ENCODE data around the gene SIAH2.

The SIAH2 gene

DNA sequence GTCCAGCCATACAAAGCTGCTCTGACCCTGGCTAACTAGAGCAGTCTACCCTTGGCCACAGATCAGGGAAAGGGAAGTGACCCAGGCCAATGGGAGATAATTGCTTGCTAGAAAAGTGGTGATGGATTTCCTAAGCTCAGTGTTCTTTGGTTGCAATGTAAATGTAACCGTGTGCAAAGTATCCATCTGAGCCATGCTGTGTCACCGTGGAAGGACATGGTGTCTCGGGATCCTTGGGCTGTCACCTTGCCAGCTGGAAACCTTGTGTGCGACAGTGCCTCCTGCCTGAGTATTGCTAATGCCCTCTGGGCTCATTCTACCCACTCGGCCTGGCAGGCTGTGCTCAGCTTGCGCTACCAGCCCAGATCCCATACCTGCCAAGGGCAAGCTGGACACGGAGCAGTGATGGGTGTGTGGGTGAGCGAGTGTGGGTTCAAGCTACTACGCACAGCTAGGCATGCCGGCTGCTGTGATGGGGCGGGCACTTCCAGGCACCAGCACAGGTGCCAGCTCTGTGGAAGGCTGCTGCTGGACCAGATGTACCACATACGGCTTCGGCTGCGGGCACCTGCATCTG, 10.7 kb upstream of the SIAH2 start:
- no peak for DNase-seq

DNA sequence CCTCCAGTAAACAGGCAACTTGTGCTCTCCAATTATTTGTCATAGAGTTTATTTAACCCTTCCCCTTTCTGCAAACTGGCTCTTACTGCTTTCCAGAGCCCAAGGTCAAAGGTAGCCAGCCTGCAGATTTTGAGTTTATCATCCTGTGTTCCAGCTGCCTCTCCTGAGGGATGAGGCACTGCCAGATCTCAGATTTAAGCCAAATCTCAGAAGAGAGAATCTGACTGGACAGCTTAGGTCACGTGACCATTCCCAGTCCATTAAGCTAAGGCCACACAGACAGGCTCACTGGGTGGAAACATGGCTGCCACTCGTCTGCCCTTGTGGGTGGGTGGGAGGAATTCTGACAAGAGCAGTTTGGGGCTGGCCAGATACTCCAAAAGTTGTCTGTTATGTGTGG, 8.6 kb upstream of the SIAH2 start:
- DNase-seq = no peak

DNA sequence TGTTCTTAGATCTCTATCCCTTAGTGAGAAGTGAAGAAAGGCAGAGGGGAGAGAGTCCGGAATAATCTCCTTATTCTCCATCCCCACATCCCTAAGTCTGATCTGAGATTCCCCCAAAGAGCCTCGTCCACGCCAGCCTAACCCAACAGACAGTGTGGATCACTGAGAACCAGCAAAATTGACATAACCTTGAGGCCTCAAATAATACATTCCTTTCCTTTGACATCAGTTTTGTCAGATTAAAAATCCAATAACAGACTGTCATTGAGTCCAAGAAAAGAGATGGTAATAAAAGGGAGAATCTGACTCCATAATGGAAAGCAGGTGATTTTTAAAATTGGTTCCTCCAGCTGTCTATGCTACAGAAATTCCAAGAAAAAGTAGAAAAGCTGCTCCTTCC, 7.7 kb upstream of the SIAH2 start:
- no peak for DNase-seq

DNA sequence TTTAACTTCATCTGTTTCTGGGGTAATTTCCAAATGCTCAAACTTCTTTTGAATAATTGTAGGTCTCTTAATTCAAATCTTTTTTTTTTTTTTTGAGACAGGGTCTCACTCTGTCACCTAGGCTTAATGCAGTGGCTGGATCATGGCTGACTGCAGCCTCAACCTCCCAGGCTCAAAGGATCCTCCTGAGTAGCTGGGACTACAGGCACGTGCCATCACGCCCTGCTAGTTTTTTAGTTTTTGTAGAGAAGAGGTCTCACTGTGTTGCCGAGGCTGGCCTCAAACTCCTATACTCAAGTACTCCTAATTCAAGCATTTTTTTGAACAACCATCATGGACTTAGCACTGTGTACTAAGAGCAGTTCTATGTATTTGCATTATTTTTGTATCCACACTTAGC, 3.8 kb upstream of the SIAH2 start:
- no peak for DNase-seq

DNA sequence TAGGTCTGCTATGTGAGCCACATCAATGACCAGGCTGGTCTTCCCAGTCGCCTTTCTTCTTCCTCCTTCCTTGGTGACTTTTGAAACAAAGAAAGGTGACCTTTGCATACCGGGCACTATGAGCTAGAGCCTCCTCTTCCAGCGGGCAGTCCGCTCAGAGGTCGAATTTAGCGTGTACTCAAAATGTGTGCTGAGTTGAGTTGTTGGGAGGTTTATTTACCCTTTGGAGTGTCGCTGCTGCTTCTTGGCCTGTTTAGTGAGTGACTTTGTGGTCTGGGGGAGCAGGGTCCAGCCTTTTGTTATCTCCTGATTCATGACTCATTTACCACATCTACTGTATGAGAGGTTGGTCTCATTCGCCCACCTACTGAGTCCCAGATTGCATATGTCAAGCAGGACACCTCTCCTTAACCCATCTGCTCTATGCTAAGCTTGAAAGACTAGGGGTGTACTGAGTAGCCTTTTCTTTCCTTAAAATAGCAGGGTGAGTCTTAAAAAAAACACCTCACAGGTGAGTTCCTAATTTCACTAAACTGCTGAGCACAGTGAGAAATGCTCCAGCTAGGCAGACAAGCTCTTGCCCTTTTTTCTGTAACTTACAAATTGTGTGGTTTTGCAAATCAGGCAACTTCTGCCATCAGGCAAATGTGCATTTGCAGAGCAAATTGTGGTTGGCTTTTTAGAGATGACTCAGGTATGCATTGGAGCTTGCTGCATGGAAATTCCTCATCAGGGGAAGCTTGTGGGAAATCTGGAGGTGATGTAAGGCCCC, 3.2 kb upstream of the SIAH2 start:
- DNase-seq = no peak

DNA sequence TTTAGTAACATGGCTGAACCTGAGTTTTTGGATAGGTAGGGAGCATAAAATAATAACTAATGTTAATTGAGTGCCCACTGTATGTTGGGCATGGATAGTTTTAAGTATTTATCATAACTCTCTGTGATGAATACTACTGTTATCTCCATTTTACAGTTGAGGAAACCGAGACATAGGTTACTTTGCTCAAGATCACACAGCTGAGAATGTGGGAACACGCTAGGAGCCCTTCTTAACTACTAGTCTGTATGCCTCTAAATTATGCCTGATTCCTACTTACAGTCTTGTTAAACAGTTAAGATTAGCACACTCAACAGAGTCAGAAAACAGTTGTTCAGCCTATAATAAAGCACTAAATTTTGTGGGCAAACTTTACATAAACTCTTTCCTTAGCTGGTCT, 2.0 kb upstream of the SIAH2 start:
- DNase-seq = no peak

DNA sequence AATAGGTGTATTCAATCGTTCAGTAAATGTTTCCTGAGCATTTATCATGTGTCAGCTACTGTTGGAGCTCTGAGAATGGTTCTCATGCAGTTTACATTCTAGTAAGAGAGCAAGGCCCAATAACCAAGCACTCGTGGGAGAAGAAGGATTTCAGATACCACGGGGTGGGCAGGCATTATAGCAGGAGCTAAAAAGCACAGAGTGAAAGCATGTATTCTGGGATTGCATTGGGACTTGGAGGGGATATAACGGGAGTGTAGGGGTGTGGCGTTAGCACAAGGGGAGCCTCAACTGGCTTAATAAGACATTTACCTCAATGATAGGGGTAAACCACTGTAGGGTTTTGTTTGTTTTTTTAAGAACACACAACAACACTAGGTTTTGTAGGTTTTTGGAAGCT, 1.6 kb upstream of the SIAH2 start:
- DNase-seq = no peak

DNA sequence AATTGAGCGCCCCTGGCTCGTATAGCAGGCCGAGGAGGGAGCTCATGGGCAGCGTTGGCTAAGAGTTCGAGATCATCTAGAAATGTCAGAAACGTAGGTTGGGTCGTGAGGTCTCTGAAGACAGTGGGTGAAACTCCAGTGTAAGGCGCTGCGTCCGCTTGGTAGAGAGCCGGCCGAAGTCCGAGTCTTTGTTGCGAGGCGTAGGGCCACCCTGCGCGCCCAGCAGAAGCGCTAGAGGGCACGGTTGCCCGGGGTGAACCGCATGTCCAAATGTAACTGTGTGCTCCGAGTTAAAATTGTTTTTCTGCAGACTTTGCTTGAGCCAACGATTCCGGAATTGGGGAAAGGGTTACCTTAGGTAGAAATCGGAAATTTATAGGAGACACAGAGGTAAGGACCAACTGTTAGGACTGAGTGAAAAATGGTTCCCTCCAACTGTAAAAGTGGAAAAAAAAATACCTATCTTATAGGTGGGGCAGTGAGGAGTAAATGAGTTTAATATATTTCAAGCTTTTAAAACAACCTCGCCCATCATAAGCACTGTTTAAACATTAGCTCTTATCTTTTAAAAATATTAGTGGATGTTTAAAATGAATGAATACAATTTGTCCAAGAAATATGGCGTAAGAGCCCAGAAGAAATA, 993 bp upstream of the SIAH2 start:
- peak; percentile 82 for DNase-seq

DNA sequence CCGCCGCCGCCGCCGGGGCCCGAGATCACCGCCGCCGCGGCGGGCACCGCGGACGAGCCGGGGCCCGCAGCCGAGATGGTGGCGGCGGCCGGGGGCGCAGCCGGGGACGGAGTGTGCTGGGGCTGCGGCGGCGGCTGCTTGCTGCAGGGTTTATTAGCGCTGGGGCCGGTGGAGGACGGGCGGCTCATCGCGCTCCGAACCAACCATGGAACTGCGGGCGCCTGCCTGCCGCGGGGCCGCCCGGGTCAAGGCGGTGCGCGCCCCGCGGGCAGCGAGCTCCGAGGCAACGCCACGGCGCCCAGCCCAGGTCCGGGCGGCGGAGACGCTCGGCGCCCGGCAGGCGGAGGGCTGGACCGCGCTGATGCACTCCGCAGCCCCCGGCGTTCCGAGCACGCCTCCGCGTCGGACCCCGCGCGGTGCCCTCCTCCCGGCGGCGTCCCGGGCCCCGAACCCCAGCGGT, 277 bp downstream of the SIAH2 start:
- no peak for DNase-seq

DNA sequence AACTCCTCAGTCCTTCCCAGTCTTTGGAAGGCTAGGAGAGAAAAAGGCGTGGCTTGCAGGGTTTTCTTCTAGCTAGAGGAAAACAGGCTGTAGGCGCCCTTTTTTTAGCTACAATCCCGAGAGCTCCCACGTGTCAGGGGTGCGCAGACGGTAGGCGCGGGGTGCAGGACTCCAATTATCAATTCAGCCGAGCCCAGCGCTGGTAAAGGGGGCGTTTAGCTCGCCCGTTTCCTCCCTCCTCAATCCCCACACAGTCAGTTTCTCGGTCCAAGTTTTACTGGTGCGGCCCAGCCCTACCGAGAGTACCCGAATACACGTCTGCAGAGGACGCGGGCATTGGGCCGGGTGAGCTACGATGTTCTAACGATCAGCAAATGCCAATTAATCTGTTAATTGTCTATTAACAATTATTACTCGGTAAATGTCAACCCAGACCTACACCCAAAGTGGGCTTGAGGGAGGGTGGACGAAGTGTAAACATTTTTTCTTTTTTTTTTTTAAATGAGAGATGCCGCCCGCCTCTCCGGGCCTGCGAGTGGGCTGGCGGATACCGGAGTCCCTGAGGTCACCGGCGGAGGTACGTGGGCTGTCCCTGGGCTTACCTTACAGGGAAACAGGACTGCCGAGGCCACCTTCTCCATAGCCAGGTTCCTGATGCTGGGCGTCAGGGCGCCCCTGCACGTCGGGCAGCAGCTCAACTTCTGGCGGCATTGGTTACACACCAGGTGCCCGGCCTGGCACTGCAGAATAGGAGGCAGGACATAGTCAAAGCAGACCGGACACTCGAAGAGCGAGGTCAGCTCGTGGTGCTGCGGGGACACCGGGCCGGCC, 923 bp downstream of the SIAH2 start:
- peak; percentile 75 for DNase-seq

DNA sequence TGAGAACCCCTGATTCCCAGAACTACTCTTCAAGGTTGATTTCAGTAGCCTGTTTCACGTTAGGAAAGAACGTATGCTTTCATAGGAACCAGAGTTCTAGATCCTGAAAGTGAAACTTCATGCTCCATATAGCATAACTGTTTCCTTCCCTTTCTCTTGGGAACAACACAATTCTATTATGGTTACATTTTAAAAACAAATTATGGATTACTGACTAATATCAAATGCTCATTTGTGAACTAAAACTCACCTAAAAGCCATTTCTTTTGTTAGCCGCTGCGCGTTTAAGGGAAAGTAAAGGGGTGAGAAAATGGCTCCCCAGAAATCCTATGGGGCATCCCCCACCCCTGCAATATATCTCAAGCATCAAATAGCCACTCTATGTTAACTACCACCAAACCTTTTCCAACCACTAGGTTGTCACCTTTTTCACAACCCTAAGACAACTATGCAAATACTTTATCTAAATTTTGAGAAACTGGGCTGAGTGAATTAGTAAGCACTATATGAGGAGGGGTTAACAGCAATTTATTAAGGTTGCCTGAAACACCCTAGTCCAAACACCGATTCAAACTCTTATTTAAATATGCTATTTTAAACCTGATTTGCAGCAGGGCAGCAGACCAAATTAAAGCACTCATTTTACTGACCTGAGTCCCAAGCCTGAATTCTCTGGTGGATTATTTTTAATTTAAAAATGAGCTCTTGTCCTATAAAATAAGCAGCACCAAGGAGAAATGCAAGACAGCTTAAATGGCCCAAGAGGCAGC, 2.4 kb downstream of the SIAH2 start:
- DNase-seq = no peak

DNA sequence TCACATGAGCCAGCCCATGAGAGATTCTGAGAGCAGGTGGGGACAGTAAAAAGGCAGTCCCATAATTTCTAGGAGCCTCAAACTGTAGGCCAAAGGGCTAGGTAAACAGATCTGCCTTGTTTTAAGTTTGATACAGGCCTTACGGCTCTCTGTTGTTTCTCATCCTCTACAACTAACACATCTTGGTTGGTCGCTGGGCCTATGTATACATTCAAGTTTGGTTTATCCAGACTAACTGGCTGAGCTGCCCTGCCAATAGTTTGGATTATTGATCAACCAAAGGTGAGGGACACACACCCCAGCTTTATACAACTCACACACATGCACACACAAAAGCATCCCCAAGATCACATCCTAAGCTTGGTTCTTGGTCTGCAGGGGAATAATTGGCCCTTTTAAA, 3.0 kb downstream of the SIAH2 start:
- DNase-seq = no peak

DNA sequence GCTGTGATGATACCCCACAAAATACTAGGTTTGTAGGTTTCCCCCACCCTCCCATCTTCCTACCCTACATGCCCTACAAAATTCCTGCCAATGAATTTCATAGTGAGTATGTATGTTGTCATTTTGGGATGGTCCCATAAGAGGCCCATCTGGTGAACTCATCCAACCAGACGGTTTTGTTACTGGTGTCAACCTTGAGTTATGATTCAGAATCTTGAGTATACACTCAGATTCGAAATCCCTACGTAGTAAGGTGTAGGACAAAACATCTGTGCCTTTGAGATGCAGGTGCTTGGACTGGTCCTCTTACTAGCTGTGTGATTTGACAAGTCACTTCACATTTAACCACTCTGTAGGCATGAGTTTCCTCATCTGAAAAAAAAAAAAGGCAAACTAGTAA, 3.6 kb downstream of the SIAH2 start:
- DNase-seq = no peak

DNA sequence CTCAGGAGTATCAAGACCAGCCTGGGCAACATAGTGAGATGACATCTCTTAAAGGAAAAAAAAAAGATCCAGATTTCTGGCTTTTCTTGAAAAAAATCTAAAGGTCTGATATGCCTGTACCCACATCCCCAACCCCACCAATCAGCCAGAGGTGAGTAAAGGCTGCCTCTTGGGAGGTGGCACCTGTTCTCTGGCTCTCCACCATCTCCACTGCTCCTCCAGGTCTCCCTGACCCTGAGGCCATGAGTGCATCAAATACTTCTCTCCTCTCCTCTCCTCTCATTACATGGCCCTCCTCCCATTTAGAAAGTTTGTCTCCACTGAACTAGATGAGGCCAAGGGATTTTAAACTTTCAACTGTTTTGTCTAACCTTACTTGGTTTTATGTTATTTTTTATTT, 5.2 kb downstream of the SIAH2 start:
- no peak for DNase-seq

DNA sequence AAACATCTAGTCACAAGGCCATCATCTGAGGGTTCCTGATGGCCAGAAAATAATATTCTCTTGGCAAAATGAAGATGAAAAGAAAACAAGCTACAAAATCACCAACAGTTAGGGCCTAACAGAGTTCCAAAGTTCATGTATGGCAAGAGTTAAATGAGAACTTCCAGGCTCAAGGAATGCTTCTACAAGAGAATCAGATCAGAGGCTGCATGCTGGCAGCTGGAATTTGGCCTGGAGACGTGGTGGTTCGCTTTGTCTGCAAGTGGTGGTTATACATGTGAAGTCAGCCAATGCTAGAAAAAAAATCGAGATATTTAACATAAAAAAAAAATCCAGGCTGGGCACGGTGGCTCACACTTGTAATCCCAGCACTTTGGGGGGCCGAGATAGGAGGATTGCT, 5.6 kb downstream of the SIAH2 start:
- DNase-seq = no peak

DNA sequence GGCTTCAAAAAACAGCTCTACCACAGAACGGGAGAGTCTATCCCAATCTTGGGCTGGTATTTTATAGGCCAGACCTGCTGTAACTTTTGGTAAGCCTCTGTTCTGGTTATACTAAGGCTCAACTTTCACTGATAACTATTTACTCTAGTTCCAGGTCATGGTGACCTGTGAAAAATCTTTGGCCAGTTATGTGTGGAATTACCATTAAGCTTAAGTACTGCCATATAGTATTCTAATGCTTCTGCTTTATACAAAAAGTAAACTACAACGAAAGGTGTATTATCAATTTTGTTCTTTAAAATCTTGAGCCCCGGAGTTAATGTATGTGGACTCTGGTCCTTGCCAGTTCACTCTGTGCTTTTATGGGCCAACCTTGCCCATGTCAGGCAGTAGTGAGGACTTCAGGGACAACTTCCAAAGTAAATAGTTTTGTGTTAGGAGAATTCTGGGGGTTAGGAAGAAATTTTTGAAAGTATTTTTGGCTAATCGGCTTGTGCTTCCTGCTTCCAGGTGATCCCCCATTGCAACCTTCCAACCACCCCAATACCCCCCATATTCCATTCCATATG, 6.4 kb downstream of the SIAH2 start:
- no peak for DNase-seq

DNA sequence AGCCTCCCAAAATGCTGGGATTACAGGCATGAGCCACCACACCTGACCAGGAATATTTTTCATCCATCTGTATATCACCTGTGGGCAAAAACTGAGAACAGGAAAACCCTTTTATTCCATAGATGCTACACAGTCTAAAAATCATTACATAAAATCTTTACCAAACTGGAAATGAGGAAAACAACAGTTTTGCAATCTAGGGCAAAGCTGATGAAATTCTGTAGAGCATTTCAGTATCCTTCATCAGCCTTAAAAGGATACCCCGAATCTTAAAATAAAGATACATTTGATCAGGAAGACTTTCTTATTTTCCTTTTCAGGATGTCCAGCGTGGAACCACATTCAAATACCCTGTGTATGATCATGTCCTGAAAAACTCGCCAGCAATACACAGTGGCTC, 7.1 kb downstream of the SIAH2 start:
- no peak for DNase-seq

DNA sequence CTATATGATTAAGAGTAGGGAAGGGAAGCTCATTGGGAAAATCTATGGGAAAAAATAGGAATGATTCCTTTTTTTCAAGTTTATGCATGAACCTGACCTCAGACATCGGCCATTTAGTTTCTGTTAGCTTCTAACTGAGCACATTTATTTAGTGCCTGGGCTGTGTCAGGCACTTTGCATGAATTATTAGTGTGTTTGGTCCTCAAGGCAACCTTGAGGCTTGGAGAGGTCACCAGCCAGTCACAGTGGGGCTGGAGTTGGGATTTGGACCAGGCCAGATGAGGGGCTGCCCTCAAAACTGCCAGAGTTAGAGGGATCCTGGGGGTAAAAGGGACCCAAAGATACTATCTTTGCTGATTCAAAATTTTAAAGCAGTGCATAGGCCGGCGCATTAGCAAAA, 8.1 kb downstream of the SIAH2 start:
- no peak for DNase-seq

DNA sequence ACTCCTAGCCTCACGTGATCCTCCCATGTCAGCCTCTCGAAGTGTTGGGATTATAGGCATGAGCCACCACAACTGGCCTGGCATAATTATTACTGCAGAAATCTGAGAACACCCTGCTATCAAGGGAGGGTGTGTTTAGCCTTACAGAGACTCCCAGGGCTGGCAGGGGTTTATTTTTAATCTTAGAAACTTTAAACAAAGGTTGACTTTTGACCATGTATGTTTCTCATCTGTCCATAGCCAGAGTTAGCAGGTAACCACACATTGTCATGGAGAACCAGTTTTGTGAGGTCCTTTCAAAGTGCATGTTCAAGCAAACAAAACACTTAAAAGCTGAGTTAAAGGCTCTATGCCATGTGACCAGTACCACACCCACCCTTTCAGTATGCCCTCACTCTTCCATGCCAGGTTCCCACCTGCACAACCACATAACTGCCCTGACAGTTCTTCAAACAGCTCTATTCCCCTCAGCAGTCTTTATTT, 11.1 kb downstream of the SIAH2 start:
- no peak for DNase-seq

DNA sequence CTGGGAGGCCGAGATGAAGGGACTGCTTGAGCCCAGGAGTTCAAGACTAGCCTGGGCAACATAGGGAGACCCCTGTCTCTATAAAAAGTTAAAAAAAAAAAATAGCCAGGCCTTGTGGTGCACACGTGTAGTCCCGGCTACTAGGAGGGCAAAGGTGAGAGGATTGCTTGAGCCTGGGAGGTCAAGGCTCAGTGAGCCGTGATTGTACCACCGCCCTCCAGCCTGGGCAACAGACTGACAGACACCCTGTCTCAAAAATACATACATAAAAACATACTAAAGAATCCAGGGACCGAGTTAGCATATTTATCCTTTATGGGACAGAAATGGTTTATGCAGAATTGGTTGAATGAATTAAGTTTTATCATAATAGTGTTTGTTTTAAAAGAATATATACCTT, 13.7 kb downstream of the SIAH2 start:
- no peak for DNase-seq

DNA sequence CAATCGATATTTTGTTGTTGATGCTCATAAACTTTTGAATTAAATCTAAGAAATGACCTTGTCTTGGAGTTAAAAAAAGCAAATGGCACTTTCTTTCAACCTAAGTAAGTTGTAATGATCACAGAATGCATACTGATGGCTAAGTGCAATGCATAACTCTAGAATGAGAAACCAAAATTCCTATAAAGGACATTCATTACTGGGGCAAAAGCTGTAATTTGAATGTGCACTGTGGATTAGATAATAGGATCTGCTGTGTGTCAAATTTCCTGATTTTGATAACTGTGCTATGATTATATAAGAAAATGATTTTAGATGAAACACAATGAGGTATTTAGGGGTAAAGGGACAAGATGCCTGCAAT, 14.3 kb downstream of the SIAH2 start:
- DNase-seq = no peak

Measured in NCI-H146 (cell line).